BLaER1 (cell line): Measurements from ENCODE around the gene BLNK.

Experiments used
- H3K27ac ChIP-seq: shearing (Covaris generic); formaldehyde crosslinking; 2 replicates; pipeline ENCODE4 v1.8.1; 2022
- H3K27me3 ChIP-seq: shearing (Covaris generic); formaldehyde crosslinking; 2 replicates; pipeline ENCODE4 v1.8.1; 2022
- H3K36me3 ChIP-seq: shearing (Covaris generic); formaldehyde crosslinking; 2 replicates; pipeline ENCODE4 v1.8.1; 2022
- H3K4me1 ChIP-seq: shearing (Covaris generic); formaldehyde crosslinking; 2 replicates; pipeline ENCODE4 v1.8.1; 2022
- H3K4me2 ChIP-seq: shearing (Covaris generic); formaldehyde crosslinking; 2 replicates; pipeline ENCODE4 v1.8.1; 2022
- H3K4me3 ChIP-seq: shearing (Covaris generic); formaldehyde crosslinking; 2 replicates; pipeline ENCODE4 v1.8.1; 2022
- H3K9ac ChIP-seq: shearing (Covaris generic); formaldehyde crosslinking; 2 replicates; pipeline ENCODE4 v1.8.1; 2022
- H3K9me3 ChIP-seq: shearing (Covaris generic); formaldehyde crosslinking; 2 replicates; pipeline ENCODE4 v1.8.1; 2022
- H4K20me1 ChIP-seq: shearing (Covaris generic); formaldehyde crosslinking; 2 replicates; pipeline ENCODE4 v1.8.1; 2022
- Cebpa-rat ChIP-seq: shearing (Covaris generic); IDR thresholded peaks from 2 replicates; pipeline ENCODE4 v1.8.1; 2022

Gene BLNK

DNA sequence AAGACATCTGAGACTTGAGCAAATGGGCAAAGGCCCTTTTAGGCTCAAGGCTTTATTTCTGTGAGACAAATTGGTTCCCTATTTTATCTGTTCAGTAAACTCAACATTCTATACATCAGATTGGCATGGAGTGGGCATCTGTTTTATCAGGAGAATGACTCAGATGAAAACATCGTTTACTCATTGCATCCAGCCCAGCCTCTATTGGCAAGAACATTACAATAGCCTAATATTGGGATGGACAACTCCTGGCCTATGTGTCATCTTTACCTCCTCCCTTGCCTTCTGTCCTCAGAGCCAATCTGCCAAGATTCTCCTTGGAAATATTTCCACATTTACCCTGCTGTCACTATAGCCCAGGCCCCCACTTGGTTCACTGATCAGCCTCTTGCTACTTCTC, 5.5 kb upstream of the BLNK start:
- Histone ChIP-seq H3K27ac (no peak overlapping the region), H3K36me3 (no peaks in the 10 kb centered on the region), H3K9me3 (peaks cover 19% of the 10 kb centered on the region), H3K4me2 (peak overlapping the region; percentile 29; the same call in 1 of the 2 replicates), H4K20me1 (no peaks in the 10 kb centered on the region), H3K4me1 (peaks cover 51% of the 10 kb centered on the region), H3K27me3 (no peaks in the 10 kb centered on the region), H3K9ac (no peak overlapping the region), H3K4me3 (no peak overlapping the region)
- no peak for TF ChIP-seq Cebpa-rat

DNA sequence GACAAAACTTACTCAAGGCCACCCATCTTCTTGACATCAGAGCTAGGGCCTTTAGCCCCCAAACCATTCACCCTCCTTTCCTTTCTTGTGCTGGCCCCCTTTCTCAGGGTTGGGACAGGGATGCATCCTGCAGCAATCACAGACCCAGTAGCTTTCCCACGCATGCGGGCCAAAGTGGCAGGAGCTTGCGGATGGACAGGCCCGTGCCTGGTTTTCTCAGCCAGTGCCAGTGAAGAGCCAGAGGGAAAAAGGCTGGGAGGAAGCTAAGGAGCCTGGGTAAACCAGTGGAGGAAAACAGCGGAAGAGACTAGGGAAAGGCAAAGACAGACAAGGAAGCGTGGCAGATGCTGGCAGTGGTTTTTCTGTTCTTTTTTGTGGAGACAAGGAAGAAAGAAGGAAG, 5.1 kb upstream of the BLNK start:
- Histone ChIP-seq H4K20me1 (no peaks in the 10 kb centered on the region), H3K9ac (no peak overlapping the region), H3K27me3 (no peaks in the 10 kb centered on the region), H3K9me3 (peaks cover 17% of the 10 kb centered on the region), H3K27ac (0 out of 2 replicates have a peak overlapping the region, but pooled peaks have one; percentile 15), H3K4me1 (peaks cover 55% of the 10 kb centered on the region), H3K4me2 (peak overlapping the region; percentile 29), H3K4me3 (no peak overlapping the region), H3K36me3 (no peaks in the 10 kb centered on the region)
- TF ChIP-seq Cebpa-rat, result no peak

DNA sequence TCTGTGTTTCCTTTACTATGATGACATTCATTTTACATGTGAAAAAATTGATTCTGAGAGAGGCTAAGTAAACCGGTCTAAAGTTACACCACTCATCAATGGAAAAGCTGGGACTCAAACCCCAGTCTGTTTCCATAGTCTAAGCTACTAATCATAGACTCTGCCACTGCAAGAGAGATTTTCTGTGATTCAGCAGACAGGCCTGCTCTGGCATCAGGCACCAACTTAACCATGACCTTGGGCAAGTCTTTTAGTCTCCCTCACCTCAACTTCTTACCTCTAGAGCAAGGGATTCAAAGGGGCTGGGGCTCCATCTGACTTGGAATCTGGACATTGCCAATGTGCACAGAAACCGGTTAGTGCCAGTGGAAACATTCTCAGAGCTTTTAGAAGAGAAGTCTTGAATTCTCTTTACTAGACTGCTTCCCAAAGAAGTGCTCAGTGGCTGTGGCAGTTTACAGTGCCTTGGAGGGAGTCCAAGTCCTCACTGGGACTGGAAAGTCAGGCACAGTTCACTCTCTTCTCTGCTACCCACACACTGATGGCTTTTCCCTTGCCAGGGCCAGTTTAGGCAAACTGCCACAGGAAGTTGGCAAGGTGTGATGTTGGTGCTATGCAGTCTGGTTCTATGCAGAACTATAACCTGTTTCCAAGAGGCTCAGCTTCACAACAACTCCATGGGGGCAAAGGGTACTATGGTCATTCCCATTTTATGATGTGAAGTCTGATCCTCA, 4.5 kb upstream of the BLNK start:
- H3K27me3 ChIP-seq, result no peaks in the 10 kb centered on the region
- peaks cover 60% of the 10 kb centered on the region for H3K4me1 ChIP-seq
- peak overlapping the region; percentile 29 for H3K4me2 ChIP-seq
- TF ChIP-seq Cebpa-rat, result no peak
- 0 out of 2 replicates have a peak overlapping the region, but pooled peaks have one; percentile 15 for H3K27ac ChIP-seq
- H3K4me3 ChIP-seq, result no peak overlapping the region
- no peaks in the 10 kb centered on the region for H4K20me1 ChIP-seq
- no peaks in the 10 kb centered on the region for H3K36me3 ChIP-seq
- H3K9me3 ChIP-seq, result peaks cover 17% of the 10 kb centered on the region
- no peak overlapping the region for H3K9ac ChIP-seq

DNA sequence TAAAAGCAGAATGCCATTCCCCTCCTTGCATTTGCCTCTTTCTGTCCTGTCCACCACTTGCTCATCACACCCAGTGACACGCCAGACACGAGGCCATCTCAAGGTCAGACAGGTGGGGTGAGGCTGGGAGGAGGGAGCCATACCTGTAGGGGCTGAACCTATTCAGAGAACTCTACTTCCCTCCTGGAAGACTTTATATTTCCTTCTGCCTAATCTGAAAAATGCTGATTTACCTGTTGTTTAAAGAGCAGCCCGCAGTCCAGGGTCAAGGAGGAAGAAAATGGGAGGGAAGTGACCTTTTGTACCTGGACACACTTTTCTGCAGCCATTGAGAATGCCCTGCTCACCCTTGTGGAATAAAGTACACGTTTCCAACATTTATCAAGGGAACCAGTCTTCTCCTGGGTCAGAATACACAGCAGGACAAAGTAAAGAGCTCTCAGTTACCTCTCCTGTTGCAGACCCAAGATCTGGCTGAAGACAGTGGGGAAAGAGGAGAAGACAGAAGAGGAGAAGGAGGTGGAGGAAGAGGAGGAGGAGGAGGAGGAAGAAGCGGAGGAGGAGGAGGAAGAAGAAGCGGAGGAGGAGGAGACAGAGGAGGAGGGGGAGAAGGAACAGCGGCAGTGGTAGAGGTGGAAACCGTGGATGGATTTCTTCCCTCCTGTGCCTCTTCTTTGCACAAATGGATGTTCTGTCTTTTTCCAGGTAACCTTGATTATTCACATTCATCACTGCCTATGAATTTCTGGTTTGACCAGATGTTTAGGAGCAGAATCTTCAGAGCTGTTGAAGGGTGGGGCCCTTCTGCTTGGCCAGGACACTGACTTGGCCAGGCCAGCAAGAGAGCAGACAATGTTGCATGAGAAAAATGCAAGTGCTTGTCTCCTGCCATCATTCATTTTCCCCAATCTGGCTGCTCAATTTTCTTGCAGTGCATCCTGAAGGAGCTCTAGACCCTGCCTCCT, 1.2 kb upstream of the BLNK start:
- Histone ChIP-seq H4K20me1 (peaks cover 10% of the 10 kb centered on the region; the same call in 1 of the 2 replicates), H3K9ac (peak overlapping the region; percentile 85), H3K27ac (peak overlapping the region; percentile 83), H3K4me2 (peak overlapping the region; percentile 95), H3K4me1 (peaks cover 60% of the 10 kb centered on the region), H3K4me3 (peak overlapping the region; percentile 72), H3K27me3 (no peaks in the 10 kb centered on the region), H3K36me3 (0 out of 2 replicates have a peak, but pooled peaks cover 7% of the 10 kb centered on the region), H3K9me3 (peaks cover 11% of the 10 kb centered on the region; the same call in 1 of the 2 replicates)
- TF ChIP-seq Cebpa-rat, result no peak

DNA sequence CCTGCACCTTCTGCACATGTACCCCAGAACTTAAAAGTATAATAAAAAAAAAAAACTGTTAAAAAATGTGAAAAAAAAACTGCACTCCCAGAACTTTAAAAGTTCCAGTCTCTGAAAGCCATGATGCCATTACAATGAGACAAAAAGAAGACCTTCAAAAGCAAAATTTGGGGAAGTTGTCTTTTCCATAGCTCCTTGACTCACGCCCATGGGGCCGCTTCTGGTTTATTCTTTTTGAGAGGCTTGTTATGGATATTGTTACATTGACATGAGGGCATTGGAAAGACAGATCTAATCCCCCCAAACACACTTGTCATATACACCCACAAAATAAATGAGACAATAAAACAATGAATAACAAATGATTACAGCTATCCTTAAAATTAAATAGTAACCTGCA, 798 bp downstream of the BLNK start:
- Histone ChIP-seq H3K27ac (peak overlapping the region; percentile 83), H3K9ac (peak overlapping the region; percentile 85), H3K4me3 (peak overlapping the region; percentile 72), H3K9me3 (no peaks in the 10 kb centered on the region), H3K27me3 (no peaks in the 10 kb centered on the region), H3K4me2 (peak overlapping the region; percentile 95), H3K4me1 (peaks cover 66% of the 10 kb centered on the region), H4K20me1 (peaks cover 31% of the 10 kb centered on the region), H3K36me3 (peaks cover 26% of the 10 kb centered on the region)
- TF ChIP-seq Cebpa-rat, result no peak

DNA sequence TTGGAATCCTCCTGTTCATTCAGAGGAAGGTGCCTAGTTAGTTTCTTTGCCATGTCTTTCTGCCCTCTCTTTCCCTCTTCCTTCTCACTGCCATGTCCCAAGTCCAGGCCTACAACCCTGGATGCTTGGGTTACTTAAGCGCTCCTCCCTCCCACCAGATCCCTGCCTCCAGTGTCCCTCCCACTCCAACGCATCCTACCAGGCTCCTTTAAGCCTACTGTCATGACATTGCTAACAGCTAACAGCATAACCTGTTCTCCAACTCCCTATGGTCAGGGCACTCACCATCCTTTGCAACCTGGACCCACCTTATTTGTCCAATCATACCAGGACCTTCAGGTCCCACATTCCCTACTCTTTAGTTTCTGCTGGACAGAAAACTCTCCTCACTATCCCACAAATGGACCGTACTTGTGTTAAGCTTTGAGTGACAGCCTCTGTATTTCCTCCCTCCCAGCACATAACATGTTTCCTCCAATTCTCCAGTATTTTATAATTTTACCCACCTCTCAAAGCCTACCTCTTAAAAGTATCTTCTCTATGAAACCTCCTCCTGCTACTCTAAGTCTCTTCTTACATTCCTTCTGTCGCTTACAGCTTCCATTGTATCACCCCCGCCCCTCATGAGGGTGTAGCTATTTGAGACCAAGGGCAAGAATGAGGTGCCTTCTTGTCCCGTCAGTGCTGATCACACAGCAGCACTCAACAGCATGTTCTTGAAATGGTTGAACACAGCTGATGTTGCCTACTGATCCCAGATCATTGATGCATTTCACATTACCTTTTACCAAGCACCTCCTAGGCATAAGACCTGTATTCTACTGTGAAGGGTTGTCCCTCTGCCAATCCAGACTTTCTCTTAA, 1.7 kb downstream of the BLNK start:
- no peaks in the 10 kb centered on the region for H3K27me3 ChIP-seq
- H3K27ac ChIP-seq, result peak overlapping the region; percentile 83
- H3K9me3 ChIP-seq, result no peaks in the 10 kb centered on the region
- H3K36me3 ChIP-seq, result peaks cover 35% of the 10 kb centered on the region
- peak overlapping the region; percentile 95 for H3K4me2 ChIP-seq
- no peak for TF ChIP-seq Cebpa-rat
- peak overlapping the region; percentile 85 for H3K9ac ChIP-seq
- H3K4me1 ChIP-seq, result peaks cover 72% of the 10 kb centered on the region
- peak overlapping the region; percentile 72 for H3K4me3 ChIP-seq
- peaks cover 40% of the 10 kb centered on the region for H4K20me1 ChIP-seq

DNA sequence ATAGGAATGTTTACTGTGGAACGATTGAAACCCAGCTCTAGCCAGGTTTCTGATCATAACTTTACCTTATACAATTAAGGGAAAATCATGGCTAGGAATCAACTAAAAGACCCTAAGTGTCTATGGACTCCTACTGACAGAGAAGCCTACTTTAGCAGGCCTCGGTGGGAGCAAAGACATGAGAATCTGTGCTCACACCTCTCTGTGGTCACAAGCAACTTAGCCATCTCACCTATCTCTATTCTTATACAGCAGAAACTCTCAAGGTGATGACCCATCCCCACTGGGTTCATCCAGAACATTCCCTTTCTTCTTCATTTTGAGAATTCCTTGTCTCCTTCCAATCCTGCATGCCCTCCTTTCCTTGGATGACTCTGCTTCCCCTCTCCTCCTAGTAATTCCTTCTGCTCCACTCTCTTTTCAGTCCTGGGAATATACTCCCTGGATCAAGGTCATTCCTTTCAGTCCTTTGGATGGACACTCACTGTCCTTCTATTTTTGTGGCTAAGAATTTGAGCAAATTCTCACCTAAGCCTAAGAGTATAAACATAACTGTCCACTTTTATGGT, 2.9 kb downstream of the BLNK start:
- Histone ChIP-seq H3K27me3 (no peaks in the 10 kb centered on the region), H4K20me1 (peaks cover 52% of the 10 kb centered on the region), H3K9ac (peak overlapping the region; percentile 85), H3K4me1 (peaks cover 72% of the 10 kb centered on the region), H3K4me2 (peak overlapping the region; percentile 95), H3K4me3 (peak overlapping the region; percentile 72), H3K9me3 (no peaks in the 10 kb centered on the region), H3K36me3 (peaks cover 45% of the 10 kb centered on the region), H3K27ac (0 out of 2 replicates have a peak overlapping the region, but pooled peaks have one; percentile 83)
- TF ChIP-seq Cebpa-rat, result no peak

DNA sequence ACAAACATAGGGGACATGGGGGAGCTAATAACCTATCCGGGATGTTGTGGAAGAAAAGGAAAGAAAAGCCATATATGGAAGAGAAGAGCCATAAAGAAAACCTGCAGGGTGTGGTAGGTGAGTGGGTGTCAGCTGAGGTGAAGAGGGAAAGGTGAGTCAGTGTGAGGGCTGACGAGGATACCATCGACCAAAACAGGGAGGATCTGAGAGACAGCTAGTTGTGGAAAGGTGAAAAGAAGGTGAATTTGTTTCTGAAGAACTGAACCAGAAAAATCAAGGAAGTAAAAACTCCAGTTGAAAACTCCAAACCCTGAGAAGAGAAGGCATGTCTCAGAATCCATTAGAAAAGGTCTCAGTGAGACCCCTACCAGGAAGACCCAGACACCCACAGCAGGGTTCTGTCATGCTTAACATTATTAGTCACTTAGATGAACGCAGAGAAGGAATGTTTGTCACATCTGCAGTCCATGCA, 4.1 kb downstream of the BLNK start:
- Histone ChIP-seq H4K20me1 (peaks cover 64% of the 10 kb centered on the region), H3K4me3 (peak overlapping the region; percentile 72), H3K9me3 (no peaks in the 10 kb centered on the region), H3K27ac (no peak overlapping the region), H3K4me2 (peak overlapping the region; percentile 95), H3K36me3 (peaks cover 56% of the 10 kb centered on the region), H3K4me1 (peaks cover 72% of the 10 kb centered on the region), H3K27me3 (no peaks in the 10 kb centered on the region), H3K9ac (no peak overlapping the region)
- TF ChIP-seq Cebpa-rat, result no peak
